Cerebellar nuclear complex (tissue), 1 donor: Measurements from ENCODE around the gene ARHGAP27.
"Not testable (repeated sequence)": the region's sequence is repeated elsewhere in the genome, so short reads cannot be mapped to it uniquely, and the experiment has no call there.

Experiments used
- DNase-seq, 2 experiments: peaks; one replicate each; lab custom pipeline; 2025; lab: John Stamatoyannopoulos, UW

The ARHGAP27 gene, protein sequence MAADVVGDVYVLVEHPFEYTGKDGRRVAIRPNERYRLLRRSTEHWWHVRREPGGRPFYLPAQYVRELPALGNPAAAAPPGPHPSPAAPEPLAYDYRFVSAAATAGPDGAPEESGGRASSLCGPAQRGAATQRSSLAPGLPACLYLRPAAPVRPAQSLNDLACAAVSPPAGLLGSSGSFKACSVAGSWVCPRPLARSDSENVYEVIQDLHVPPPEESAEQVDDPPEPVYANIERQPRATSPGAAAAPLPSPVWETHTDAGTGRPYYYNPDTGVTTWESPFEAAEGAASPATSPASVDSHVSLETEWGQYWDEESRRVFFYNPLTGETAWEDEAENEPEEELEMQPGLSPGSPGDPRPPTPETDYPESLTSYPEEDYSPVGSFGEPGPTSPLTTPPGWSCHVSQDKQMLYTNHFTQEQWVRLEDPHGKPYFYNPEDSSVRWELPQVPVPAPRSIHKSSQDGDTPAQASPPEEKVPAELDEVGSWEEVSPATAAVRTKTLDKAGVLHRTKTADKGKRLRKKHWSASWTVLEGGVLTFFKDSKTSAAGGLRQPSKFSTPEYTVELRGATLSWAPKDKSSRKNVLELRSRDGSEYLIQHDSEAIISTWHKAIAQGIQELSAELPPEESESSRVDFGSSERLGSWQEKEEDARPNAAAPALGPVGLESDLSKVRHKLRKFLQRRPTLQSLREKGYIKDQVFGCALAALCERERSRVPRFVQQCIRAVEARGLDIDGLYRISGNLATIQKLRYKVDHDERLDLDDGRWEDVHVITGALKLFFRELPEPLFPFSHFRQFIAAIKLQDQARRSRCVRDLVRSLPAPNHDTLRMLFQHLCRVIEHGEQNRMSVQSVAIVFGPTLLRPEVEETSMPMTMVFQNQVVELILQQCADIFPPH

DNA sequence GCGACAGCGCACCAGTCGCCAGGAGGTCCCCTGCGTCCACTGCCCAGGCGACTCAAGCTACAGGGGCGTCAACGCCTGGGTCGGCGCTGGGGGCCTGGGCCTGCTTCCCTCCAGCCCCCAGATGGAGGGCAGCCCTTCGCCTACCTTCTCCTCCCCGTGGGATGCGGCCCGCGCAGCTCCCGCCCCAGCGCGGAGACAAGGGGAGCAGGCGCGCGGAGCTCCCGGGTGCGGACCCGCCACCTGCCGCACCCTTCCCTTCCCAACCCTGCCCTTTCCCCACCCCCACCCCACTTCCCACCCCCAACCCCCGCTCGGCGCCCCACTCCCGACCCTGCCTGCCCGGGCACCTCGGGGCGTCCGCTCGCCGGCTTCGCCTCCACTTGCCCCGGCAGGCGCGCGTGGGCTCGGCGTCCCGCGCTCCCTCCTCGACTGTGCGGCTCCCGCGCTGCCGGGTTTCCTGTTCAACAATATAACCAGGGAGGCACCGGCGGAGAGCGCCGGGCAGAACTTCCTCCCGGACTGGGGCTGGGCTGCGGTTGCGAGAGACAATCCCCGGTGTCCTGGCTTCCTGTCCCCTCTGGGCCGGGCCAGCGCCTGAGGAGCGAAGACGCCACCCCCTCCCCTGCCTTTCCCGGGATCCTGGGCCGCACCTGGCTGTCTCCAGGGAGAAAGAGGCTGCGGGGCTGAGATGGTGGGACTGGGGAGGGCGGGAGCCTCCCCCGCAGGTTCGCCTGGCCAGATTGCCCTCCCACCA is at the start of gene ARHGAP27:
TSS of gene ARHGAP27 (minus strand) at position 466 of the 754 bp plus-strand sequence. CDS start 2,591 bp downstream, outside the sequence.
- no peak for DNase-seq

GRCh38 chr17:45482317-45482716 is 49.6 kb upstream of the ARHGAP27 start:
- DNase-seq: not testable (repeated sequence)

DNA sequence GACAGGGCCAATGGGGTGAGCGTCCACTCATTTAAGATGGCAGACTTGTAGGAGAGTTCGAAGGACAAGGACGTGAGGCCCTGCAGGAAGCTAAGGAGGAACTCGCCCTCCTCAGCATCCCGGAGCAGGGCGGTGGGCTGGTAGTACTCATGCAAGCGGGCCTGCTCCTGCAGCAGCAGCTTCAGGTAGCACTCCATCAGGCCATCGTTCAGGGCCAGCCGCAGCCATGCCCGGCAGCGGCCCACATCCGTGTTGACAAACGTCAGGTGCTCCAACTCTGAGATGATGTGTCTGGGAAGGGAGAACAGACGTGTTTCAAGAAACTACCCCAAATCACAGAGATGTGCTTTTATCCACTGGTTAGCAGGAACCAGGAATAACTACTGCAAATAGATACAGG is 42.8 kb upstream of the ARHGAP27 start:
- DNase-seq: not testable (repeated sequence)

DNA sequence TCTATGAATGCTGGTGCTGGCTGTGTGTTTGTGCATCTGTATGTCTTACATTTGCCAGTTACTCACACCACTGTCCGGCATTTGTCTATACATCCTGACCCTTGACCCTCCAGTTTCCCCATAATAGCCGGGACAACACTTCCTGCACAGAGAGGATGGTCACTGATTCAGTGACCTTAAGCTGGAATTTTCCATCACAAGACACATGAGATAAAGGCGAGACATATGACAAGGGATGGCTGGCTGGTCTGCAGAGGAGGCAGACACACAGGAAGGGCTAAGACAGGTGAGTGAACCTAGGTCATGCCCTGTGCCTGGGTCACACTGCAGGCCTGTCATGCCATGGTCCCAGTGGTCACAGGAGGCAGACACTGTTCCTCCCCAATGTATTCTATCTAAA is 39.6 kb upstream of the ARHGAP27 start:
- not testable (repeated sequence) for DNase-seq

- DNase-seq: not testable (repeated sequence)
Observed at GRCh38 chr17:45469204-45469563, 36.5 kb upstream of the ARHGAP27 start.

DNA sequence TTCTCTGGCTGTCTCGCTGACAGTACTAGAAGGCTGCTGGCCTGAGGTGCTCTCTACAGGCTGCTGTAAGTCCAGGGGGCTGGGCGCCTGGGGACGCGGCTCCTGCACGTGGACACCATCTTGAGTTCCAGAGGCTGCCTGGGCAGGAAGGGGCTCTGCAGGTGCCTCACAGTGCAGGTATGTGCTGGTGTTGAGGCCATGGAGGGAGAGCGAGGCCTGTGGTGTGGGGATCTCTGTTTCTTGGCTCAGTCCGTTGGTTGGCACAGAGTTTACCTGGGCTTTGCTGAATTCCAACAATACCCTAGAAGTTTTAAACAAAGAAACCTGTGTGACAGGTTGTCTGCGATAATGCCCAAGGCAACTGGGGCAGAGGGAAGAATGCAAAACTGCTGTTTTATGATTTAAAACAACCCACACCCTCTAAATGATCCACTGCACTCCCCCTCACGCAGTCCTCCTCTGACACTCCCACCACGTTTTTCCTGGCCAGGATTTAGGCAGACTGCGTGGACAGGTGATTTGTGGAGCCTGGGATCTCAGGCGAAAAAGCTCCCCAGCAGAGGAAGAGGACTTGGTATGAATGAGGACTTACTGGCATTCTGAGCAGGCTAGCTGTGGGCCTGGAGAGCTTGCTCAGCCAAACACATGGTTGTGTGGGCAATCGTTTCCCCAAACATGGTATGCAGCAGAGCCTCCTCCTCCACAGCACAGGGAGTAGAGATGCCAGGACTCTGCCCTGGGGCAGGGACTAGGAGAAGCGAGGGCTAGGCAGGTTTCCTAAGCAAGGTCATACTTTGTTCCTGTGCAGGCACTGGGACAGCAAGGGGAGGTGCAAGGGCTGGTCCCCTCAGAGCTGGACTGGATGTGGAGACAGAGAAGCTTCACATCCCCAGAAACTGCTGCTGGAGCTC is 35.9 kb upstream of the ARHGAP27 start:
- DNase-seq: not testable (repeated sequence)

DNA sequence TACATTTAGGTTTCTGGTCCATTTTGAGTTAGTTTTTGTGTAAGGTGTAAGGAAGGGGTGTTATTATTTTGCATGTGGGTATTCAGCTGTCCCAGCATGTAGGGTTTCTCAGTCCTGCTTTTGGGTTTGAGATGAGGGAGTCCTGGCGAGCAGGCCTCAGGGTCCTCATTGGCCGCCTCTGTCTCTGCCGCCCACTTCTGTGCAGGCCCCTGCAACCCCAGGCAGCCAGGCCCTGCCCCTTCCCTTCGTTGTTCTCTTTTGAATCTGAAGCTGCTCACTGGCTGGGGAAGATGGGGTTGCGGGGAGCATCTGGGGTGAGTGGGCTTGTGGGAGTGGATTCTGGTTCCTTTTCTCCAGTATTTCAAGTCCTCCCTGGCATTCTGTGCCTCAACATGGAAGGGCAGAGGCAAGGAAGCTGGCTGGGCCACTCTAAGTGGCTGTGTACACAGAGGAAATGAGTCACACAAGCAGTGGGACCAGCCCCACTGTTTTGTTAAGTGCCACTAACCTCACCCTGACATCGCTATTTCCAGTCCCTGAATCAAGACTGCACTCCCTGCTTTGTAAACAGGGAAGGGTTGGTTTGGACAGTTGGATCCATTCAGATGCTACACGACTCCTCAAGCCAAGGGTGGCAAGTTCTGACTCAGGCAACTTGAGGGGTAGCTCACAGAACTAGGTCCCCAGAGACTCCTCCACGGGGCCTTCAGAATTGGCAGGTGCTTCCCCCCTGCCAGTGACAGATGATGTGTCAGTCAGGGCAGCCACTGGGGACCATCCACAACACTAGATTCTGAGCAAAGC is 29.1 kb upstream of the ARHGAP27 start:
- not testable (repeated sequence) for DNase-seq

GRCh38 chr17:45460422-45460821 is 27.8 kb upstream of the ARHGAP27 start:
- DNase-seq: not testable (repeated sequence)

GRCh38 chr17:45454341-45454740 is 21.7 kb upstream of the ARHGAP27 start:
- not testable (repeated sequence) for DNase-seq

GRCh38 chr17:45453731-45454130 is 21.1 kb upstream of the ARHGAP27 start:
- not testable (repeated sequence) for DNase-seq

GRCh38 chr17:45453225-45453534 is 20.5 kb upstream of the ARHGAP27 start:
- not testable (repeated sequence) for DNase-seq

- DNase-seq: not testable (repeated sequence)
Observed at GRCh38 chr17:45452329-45453224, 19.9 kb upstream of the ARHGAP27 start.

GRCh38 chr17:45451660-45452059 is 19.0 kb upstream of the ARHGAP27 start:
- DNase-seq: not testable (repeated sequence)

- DNase-seq: no peak
Observed at GRCh38 chr17:45451131-45451530, 18.5 kb upstream of the ARHGAP27 start.

- DNase-seq: not testable (repeated sequence)
Observed at GRCh38 chr17:45449708-45450329, 17.1 kb upstream of the ARHGAP27 start.

DNA sequence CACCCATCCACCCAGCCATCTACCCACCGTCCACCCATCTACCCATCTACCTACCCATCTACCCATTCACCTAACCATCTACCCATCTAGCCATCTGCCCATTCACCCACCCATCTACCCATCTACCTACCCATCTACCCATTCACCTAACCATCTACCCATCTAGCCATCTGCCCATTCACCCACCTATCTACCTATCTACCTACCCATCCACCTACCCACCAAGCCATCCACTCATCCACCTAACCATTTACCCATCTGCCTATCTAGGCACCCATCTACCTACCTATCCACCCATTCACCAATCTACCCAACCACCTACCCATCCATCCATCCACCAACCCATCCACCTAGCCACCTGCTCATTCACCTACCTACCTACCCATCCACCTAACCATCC is 16.6 kb upstream of the ARHGAP27 start:
- DNase-seq: not testable (repeated sequence)

- not testable (repeated sequence) for DNase-seq
Observed at GRCh38 chr17:45448483-45448882, 15.8 kb upstream of the ARHGAP27 start.

DNA sequence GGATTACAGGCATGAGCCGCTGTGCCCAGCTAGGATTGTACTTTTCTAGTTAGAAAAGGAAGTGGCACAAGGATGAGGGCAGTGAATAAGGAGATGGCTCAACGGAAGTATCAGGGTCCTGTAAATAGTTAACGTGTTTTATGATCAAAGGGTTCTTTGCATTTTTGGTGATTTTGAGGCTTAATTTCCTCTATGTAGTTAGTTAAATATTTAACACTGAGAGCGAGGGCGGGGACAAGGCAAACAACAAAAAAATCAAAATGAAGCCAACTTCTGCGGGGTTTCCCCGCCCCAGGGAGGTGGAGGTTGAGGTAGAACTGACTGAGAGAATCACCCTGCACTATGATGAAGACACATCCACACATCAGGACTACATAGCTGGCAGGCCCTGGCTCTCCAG is 15.4 kb upstream of the ARHGAP27 start:
- DNase-seq: not testable (repeated sequence)

DNA sequence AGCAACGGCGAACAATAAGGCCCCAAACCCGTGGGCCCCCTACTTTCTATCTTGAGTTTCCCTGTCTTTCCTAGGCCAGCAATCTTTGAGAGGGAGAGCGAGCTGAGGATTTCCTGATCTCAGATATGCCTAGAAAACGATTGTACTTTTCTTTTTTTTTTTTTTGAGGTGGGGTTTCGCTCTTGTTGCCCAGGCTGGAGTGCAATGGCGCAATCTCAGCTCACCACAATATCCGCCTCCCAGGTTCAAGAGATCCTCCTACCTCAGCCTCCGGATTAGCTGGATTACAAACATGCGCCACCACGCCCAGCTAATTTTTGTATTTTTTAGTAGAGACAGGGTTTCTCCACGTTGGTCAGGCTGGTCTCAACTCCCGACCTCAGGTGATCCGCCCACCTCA is 15.0 kb upstream of the ARHGAP27 start:
- not testable (repeated sequence) for DNase-seq
